Ishikawa (cell line): ENCODE data around the gene FRMD6.

Experiments used
- CEBPB ChIP-seq: IDR thresholded peaks from 2 replicates; pipeline ENCODE4 v1.6.1; 2012
- CREB1 ChIP-seq: IDR thresholded peaks from 2 replicates; pipeline ENCODE4 v1.6.1; 2012; ENCODE audit warnings: low read depth
- EGR1 ChIP-seq: IDR thresholded peaks from 2 replicates; pipeline ENCODE4 v1.6.1; 2012
- EP300 ChIP-seq: IDR thresholded peaks from 2 replicates; pipeline ENCODE4 v1.6.1; 2012; ENCODE audit warnings: borderline replicate concordance
- FOXM1 ChIP-seq: IDR thresholded peaks from 2 replicates; pipeline ENCODE4 v1.6.1; 2012; ENCODE audit warnings: low read depth, borderline replicate concordance
- MAX ChIP-seq: IDR thresholded peaks from 2 replicates; pipeline ENCODE4 v1.6.1; 2012
- NFIC ChIP-seq: IDR thresholded peaks from 2 replicates; pipeline ENCODE4 v1.6.1; 2012
- RAD21 ChIP-seq: IDR thresholded peaks from 2 replicates; pipeline ENCODE4 v1.6.1; 2012; ENCODE audit warnings: low read depth
- REST ChIP-seq: IDR thresholded peaks from 2 replicates; pipeline ENCODE4 v1.6.1; 2012; ENCODE audit warnings: low read depth, mild to moderate bottlenecking
- TAF1 ChIP-seq: IDR thresholded peaks from 2 replicates; pipeline ENCODE4 v1.6.1; 2012; ENCODE audit warnings: low read depth, mild to moderate bottlenecking
- TCF12 ChIP-seq: IDR thresholded peaks from 2 replicates; pipeline ENCODE4 v1.6.1; 2012; ENCODE audit warnings: low read depth
- TEAD4 ChIP-seq: IDR thresholded peaks from 2 replicates; pipeline ENCODE4 v1.6.1; 2012
- USF1 ChIP-seq: IDR thresholded peaks from 2 replicates; pipeline ENCODE4 v1.6.1; 2012
- YY1 ChIP-seq: IDR thresholded peaks from 2 replicates; pipeline ENCODE4 v1.6.1; 2012; ENCODE audit warnings: low read depth
- ZBTB7A ChIP-seq: IDR thresholded peaks from 2 replicates; pipeline ENCODE4 v1.6.1; 2012; ENCODE audit warnings: low read depth

The FRMD6 gene

GRCh38 chr14:51711505-51711904 lies 59.8 kb downstream of the FRMD6 start:
- TF ChIP-seq USF1 (no peak), REST (no peak), FOXM1 (no peak), ZBTB7A (no peak), RAD21 (no peak), EP300 (no peak), TAF1 (no peak), CEBPB (no peak), TEAD4 (no peak), EGR1 (no peak), NFIC (no peak)

- TF ChIP-seq CEBPB (no peak), TCF12 (no peak), FOXM1 (no peak), ZBTB7A (no peak), REST (no peak), TAF1 (no peak), NFIC (no peak), TEAD4 (no peak), YY1 (no peak), MAX (no peak), USF1 (no peak), CREB1 (no peak), RAD21 (no peak), EP300 (no peak), EGR1 (no peak)
Observed at GRCh38 chr14:51715250-51715649, 63.5 kb downstream of the FRMD6 start.

GRCh38 chr14:51715742-51716141 lies 64.0 kb downstream of the FRMD6 start:
- no peak for TF ChIP-seq TAF1
- TF ChIP-seq ZBTB7A: no peak
- TF ChIP-seq TEAD4: no peak
- no peak for TF ChIP-seq USF1
- TF ChIP-seq REST: no peak
- no peak for TF ChIP-seq EP300
- TF ChIP-seq EGR1: no peak
- no peak for TF ChIP-seq FOXM1
- TF ChIP-seq CREB1: no peak
- TF ChIP-seq RAD21: no peak
- TF ChIP-seq TCF12: no peak
- no peak for TF ChIP-seq YY1
- no peak for TF ChIP-seq MAX
- TF ChIP-seq NFIC: no peak
- no peak for TF ChIP-seq CEBPB

GRCh38 chr14:51716610-51717009 lies 64.9 kb downstream of the FRMD6 start:
- TF ChIP-seq USF1 (no peak), TCF12 (no peak), RAD21 (no peak), REST (no peak), TAF1 (no peak), TEAD4 (no peak), ZBTB7A (no peak), CREB1 (no peak), YY1 (no peak), FOXM1 (no peak), EGR1 (no peak), CEBPB (no peak), EP300 (no peak), MAX (no peak), NFIC (no peak)
